NT2/D1 (cell line): ENCODE data around the gene KMT2D.

Experiments
- DNase-seq: peaks from one replicate; pipeline ENCODE4 v3.0.0-alpha.2; 2011; ENCODE audit warnings: low read depth, low spot score
- H3K27me3 ChIP-seq: 2 replicates; pipeline ENCODE4 v1.6.0; 2011; ENCODE audit warnings: mild to moderate bottlenecking; ENCODE audit not compliant: insufficient read length, insufficient read depth
- H3K36me3 ChIP-seq: 2 replicates; pipeline ENCODE4 v1.6.1; 2011; ENCODE audit warnings: mild to moderate bottlenecking, low read length, mixed read lengths; ENCODE audit not compliant: insufficient read depth, insufficient read length
- H3K4me1 ChIP-seq: 2 replicates; pipeline ENCODE4 v1.5.1; 2011; ENCODE audit not compliant: insufficient read depth, insufficient read length
- H3K4me3 ChIP-seq: 2 replicates; pipeline ENCODE4 v1.5.1; 2011; ENCODE audit warnings: low read depth; ENCODE audit not compliant: insufficient read length
- H3K9ac ChIP-seq: 2 replicates; pipeline ENCODE4 v1.6.0; 2011; ENCODE audit warnings: low read depth; ENCODE audit not compliant: insufficient read length
- H3K9me3 ChIP-seq: 2 replicates; pipeline ENCODE4 v1.5.1; 2011; ENCODE audit warnings: mild to moderate bottlenecking, low read length; ENCODE audit not compliant: insufficient read depth
- SUZ12 ChIP-seq: IDR thresholded peaks from 2 replicates; pipeline ENCODE4 v1.6.1; 2011; ENCODE audit not compliant: insufficient read length, insufficient read depth; ENCODE audit errors: extremely low read depth
- YY1 ChIP-seq: IDR thresholded peaks from 2 replicates; pipeline ENCODE4 v1.6.1; 2011; ENCODE audit not compliant: insufficient read length, insufficient read depth
- ZNF274 ChIP-seq: IDR thresholded peaks from 2 replicates; pipeline ENCODE4 v1.6.1; 2011; ENCODE audit warnings: mild to moderate bottlenecking, low read depth, low read length

The KMT2D gene

GRCh38 chr12:49037111-49037946, 23.3 kb downstream of the KMT2D start:
- Histone ChIP-seq H3K36me3 (peaks cover 97% of the 10 kb centered on the region), H3K9ac (no peak overlapping the region), H3K4me1 (peaks cover 3% of the 10 kb centered on the region), H3K27me3 (no peaks in the 10 kb centered on the region), H3K9me3 (no peaks in the 10 kb centered on the region), H3K4me3 (no peak overlapping the region)
- no peak for TF ChIP-seq SUZ12
- TF ChIP-seq YY1 = no peak
- TF ChIP-seq ZNF274 = no peak
- DNase-seq = no peak

GRCh38 chr12:49036029-49036428, 24.6 kb downstream of the KMT2D start:
- Histone ChIP-seq H3K4me3 (no peak overlapping the region), H3K36me3 (peaks cover 97% of the 10 kb centered on the region)

GRCh38 chr12:49034286-49034622, 26.3 kb downstream of the KMT2D start:
- peaks cover 97% of the 10 kb centered on the region for H3K36me3 ChIP-seq
- TF ChIP-seq ZNF274 (no peak), YY1 (no peak), SUZ12 (no peak)

More at GRCh38 chr12:49036029-49036428, 24.6 kb downstream of the KMT2D start:
- Histone ChIP-seq H3K4me1 (no peaks in the 10 kb centered on the region), H3K9ac (no peak overlapping the region), H3K27me3 (no peaks in the 10 kb centered on the region), H3K9me3 (no peaks in the 10 kb centered on the region)
- DNase-seq = no peak
- TF ChIP-seq ZNF274 (no peak), YY1 (no peak), SUZ12 (no peak)

DNA sequence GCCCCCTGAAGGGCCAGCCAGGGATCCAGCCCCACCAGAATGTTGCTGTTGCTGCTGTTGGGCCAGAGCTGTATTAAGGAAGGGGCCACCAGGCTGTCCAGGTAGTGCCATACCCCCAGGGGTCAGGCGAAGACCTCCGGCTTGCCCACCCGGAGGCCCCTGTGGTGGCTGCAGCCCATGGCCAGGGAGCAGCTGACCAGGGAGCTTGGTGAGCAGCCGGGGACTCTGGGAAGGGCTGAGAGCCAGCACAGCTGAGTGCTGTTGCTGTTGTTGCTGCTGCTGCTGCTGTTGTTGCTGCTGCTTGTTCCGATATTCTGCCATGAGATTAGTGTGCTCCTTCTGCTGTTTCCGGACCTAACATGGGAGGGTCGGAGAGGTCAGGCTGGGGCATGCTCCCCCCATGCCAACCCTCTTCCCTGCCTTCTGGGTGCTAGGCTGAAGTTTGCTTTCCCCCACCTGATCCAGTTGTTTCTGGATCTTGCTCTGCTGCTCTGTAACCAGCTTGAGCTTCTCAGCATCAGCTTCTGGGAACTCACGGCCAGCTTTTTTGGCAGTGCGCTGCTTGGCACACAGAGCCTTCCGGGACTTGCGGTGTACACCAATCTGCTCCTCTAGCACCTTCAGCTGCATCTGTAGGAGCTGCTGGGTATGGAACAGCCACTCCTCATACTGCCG, 26.8 kb downstream of the KMT2D start:
- Histone ChIP-seq H3K27me3 (no peaks in the 10 kb centered on the region), H3K9me3 (no peaks in the 10 kb centered on the region), H3K36me3 (peaks cover 97% of the 10 kb centered on the region), H3K4me1 (no peaks in the 10 kb centered on the region), H3K4me3 (no peak overlapping the region), H3K9ac (no peak overlapping the region)
- no peak for DNase-seq
- TF ChIP-seq ZNF274 (no peak), SUZ12 (no peak), YY1 (no peak)

More at GRCh38 chr12:49034286-49034622, 26.3 kb downstream of the KMT2D start:
- Histone ChIP-seq H3K4me3 (no peak overlapping the region), H3K27me3 (no peaks in the 10 kb centered on the region), H3K4me1 (no peaks in the 10 kb centered on the region), H3K9me3 (no peaks in the 10 kb centered on the region), H3K9ac (no peak overlapping the region)
- no peak for DNase-seq

DNA sequence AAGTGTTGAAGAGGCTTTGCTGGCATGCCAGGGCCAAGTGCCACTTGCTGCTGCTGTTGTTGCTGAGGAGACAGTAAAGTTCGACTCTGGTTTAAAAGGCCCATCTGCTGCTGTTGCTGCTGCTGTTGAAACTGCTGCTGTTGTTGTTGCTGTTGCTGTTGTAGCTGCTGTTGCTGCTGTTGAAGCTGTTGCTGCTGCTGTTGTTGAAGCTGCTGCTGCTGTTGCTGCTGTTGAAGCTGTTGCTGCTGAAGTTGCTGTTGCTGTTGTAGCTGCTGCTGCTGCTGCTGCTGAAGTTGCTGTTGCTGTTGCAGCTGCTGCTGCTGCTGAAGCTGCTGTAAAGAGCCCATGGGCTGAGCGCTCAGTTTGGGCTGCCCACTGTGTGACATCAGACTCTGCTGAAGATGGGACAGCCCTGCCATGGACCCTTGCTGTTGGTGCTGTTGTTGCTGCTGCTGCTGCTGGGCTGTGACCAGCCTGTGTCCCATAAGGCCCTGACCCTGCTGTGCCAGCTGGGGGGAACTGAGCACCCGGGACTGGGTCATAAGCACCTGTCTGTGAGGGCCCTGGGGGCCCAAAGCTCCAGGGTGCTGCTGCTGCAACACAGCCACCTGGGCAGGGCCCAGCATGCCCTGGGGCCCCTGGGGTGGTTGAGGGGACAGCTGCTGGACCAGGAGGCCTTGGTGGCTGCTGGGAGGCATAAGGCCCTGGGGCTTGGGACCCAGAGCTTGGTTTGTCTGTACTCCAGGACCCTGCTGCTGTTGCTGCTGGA, 27.7 kb downstream of the KMT2D start:
- TF ChIP-seq SUZ12 = no peak
- TF ChIP-seq YY1 = no peak
- no peak for TF ChIP-seq ZNF274
- Histone ChIP-seq H3K4me3 (no peak overlapping the region), H3K9me3 (no peaks in the 10 kb centered on the region), H3K27me3 (no peaks in the 10 kb centered on the region), H3K4me1 (no peaks in the 10 kb centered on the region), H3K9ac (no peak overlapping the region), H3K36me3 (peaks cover 97% of the 10 kb centered on the region)
- DNase-seq = no peak

DNA sequence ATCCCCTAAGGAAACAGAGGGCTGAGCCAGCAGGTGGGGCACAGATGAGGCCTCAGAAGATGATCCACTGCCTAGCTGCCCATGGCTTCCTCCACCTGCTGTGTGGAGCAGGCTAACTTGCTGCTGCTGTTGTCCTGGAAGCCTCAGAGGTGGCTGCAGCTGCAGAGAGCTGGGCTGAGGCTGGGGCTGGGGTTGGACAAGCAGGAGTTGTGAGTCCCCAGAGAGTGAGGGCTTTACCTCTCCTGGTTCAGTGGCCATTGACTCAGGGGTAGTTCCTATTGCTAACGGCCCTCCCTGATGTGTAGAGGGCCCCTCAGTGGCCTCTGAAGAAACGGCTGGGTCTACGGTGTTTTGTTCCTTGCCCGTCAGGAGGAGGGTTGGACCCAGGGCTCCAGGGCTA, 28.3 kb downstream of the KMT2D start:
- Histone ChIP-seq H3K4me1 (no peaks in the 10 kb centered on the region), H3K9me3 (no peaks in the 10 kb centered on the region), H3K4me3 (no peak overlapping the region), H3K27me3 (no peaks in the 10 kb centered on the region), H3K36me3 (peaks cover 97% of the 10 kb centered on the region), H3K9ac (no peak overlapping the region)
- TF ChIP-seq ZNF274 = no peak
- no peak for TF ChIP-seq SUZ12
- TF ChIP-seq YY1 = no peak
- DNase-seq = no peak

DNA sequence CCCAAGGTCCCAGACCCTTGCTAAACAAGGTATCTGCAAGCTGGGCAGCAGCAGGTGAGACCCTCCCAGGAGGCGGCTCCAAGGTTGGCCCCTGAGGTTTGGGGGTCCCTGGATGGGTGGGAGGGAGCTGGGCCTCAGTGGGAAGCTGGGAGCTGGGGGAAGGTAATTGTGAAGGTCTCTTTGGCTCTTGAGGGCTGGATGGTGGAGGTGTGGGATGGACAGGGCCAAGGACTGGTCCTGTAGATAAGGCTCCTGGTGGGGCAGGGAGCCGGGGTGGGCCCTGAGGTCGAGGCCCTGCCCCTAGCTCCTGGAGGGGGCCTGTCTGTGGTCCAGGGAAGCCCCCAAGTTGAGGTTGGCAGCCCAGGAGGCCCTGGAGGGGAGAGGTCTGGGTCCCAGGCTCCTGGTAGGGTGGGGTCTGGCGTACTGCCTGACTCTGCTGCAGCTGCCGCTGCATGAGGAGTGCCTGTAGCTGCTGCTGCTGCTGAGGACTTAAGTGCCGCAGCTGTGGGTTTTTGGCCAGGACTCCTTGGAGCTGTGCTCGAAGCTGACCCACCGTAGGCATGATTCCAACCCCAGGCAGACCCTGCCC, 28.9 kb downstream of the KMT2D start:
- H3K4me1 ChIP-seq = no peaks in the 10 kb centered on the region
- H3K9ac ChIP-seq = no peak overlapping the region
- no peak for DNase-seq
- no peaks in the 10 kb centered on the region for H3K27me3 ChIP-seq
- TF ChIP-seq YY1 = no peak
- no peak for TF ChIP-seq SUZ12
- no peak for TF ChIP-seq ZNF274
- H3K9me3 ChIP-seq = no peaks in the 10 kb centered on the region
- no peak overlapping the region for H3K4me3 ChIP-seq
- peaks cover 97% of the 10 kb centered on the region for H3K36me3 ChIP-seq
